ENCODE data around the gene DPYSL4.

DNA sequence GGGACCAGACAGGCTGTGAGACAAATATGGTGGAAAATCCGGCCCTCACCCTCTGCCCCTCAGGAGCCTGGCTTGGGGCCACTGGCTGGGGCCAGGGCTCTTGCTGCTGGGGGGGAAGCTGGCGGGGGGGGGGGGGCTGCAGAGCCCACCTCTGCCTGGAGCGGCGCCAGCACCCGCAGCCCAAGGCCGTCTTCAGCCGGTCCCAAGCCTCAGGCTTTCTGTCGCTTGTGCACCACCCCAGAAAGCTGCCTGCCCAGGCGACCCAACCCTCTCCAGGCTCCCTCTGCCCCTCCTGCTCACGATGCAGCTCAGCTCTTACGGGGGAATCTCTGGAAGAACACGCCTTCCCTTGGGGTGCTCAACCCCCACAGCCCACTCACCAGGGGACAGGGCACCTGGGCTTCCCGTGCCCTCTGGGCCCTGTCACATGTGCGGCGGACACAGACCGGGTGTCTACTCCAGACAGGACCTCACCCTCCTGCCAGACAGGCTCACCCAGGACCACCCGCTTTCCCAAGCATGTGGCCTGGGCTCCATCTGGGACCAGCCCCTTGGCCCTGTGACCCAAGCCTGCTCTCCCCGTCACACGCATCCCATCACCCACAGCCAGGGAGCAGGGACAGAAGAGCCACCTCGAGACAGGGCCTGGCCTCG, 43.9 kb downstream of the DPYSL4 start:
- TF ChIP-seq, protein P1, sequence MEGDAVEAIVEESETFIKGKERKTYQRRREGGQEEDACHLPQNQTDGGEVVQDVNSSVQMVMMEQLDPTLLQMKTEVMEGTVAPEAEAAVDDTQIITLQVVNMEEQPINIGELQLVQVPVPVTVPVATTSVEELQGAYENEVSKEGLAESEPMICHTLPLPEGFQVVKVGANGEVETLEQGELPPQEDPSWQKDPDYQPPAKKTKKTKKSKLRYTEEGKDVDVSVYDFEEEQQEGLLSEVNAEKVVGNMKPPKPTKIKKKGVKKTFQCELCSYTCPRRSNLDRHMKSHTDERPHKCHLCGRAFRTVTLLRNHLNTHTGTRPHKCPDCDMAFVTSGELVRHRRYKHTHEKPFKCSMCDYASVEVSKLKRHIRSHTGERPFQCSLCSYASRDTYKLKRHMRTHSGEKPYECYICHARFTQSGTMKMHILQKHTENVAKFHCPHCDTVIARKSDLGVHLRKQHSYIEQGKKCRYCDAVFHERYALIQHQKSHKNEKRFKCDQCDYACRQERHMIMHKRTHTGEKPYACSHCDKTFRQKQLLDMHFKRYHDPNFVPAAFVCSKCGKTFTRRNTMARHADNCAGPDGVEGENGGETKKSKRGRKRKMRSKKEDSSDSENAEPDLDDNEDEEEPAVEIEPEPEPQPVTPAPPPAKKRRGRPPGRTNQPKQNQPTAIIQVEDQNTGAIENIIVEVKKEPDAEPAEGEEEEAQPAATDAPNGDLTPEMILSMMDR (conservative IDR thresholded peaks at IDR 0.05; ENCODE audit: low read depth in 2 of 2), result no peak
- TF ChIP-seq POLR2AphosphoS5 (IDR thresholded peaks at IDR 0.05; ENCODE audit: low read depth) (no peak), JUNB (IDR thresholded peaks at IDR 0.05; ENCODE audit: unreplicated experiment) (no peak), EZH2 (IDR thresholded peaks at IDR 0.05; ENCODE audit: low read depth, unreplicated experiment) (no peak), CREB1 (CRISPR knock-in tag; IDR thresholded peaks at IDR 0.05; ENCODE audit: low read depth) (no peak), ZNF331 (CRISPR knock-in tag; IDR thresholded peaks at IDR 0.05; ENCODE audit: low read depth) (no peak), EZH2phosphoT487 (IDR thresholded peaks at IDR 0.05; ENCODE audit: unreplicated experiment) (no peak)
- TF ChIP-seq, protein P2, sequence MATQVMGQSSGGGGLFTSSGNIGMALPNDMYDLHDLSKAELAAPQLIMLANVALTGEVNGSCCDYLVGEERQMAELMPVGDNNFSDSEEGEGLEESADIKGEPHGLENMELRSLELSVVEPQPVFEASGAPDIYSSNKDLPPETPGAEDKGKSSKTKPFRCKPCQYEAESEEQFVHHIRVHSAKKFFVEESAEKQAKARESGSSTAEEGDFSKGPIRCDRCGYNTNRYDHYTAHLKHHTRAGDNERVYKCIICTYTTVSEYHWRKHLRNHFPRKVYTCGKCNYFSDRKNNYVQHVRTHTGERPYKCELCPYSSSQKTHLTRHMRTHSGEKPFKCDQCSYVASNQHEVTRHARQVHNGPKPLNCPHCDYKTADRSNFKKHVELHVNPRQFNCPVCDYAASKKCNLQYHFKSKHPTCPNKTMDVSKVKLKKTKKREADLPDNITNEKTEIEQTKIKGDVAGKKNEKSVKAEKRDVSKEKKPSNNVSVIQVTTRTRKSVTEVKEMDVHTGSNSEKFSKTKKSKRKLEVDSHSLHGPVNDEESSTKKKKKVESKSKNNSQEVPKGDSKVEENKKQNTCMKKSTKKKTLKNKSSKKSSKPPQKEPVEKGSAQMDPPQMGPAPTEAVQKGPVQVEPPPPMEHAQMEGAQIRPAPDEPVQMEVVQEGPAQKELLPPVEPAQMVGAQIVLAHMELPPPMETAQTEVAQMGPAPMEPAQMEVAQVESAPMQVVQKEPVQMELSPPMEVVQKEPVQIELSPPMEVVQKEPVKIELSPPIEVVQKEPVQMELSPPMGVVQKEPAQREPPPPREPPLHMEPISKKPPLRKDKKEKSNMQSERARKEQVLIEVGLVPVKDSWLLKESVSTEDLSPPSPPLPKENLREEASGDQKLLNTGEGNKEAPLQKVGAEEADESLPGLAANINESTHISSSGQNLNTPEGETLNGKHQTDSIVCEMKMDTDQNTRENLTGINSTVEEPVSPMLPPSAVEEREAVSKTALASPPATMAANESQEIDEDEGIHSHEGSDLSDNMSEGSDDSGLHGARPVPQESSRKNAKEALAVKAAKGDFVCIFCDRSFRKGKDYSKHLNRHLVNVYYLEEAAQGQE (IDR thresholded peaks at IDR 0.05; ENCODE audit: unreplicated experiment), result no peak
- TF ChIP-seq, protein P3, sequence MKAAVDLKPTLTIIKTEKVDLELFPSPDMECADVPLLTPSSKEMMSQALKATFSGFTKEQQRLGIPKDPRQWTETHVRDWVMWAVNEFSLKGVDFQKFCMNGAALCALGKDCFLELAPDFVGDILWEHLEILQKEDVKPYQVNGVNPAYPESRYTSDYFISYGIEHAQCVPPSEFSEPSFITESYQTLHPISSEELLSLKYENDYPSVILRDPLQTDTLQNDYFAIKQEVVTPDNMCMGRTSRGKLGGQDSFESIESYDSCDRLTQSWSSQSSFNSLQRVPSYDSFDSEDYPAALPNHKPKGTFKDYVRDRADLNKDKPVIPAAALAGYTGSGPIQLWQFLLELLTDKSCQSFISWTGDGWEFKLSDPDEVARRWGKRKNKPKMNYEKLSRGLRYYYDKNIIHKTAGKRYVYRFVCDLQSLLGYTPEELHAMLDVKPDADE (IDR thresholded peaks at IDR 0.05), result no peak

Data from GM23338 (cell line).